ENCODE data around the gene DNAI1.

DNAI1 gene

DNA sequence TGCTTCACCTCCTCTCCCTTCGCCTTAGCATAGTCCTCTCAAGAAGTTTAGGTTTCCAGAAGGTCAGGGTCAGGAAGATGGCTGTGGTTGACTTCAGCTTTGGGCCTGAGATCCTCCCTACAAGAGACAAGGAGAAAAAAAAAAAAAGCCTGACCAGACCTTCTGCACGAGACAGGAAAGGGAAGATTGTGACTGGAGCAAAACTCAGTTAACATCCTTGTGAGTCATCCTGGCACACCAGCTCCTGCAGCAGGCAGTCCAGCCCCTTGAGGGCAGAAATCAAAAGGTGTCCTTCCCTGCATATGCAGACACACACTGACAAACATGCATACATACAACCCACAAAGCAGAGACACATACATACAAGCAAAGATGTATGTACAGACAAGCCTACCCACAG lies 82.2 kb downstream of the DNAI1 start:
- no peak overlapping the region for H3K4me3 ChIP-seq (ENCODE audit: low read length)
- TF ChIP-seq, protein P1, sequence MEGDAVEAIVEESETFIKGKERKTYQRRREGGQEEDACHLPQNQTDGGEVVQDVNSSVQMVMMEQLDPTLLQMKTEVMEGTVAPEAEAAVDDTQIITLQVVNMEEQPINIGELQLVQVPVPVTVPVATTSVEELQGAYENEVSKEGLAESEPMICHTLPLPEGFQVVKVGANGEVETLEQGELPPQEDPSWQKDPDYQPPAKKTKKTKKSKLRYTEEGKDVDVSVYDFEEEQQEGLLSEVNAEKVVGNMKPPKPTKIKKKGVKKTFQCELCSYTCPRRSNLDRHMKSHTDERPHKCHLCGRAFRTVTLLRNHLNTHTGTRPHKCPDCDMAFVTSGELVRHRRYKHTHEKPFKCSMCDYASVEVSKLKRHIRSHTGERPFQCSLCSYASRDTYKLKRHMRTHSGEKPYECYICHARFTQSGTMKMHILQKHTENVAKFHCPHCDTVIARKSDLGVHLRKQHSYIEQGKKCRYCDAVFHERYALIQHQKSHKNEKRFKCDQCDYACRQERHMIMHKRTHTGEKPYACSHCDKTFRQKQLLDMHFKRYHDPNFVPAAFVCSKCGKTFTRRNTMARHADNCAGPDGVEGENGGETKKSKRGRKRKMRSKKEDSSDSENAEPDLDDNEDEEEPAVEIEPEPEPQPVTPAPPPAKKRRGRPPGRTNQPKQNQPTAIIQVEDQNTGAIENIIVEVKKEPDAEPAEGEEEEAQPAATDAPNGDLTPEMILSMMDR (IDR thresholded peaks at IDR 0.05; ENCODE audit: insufficient read depth, low read depth, low read length, missing control alignments), result no peak
- peak; percentile 81 for DNase-seq (ENCODE audit: low read depth)

DNA sequence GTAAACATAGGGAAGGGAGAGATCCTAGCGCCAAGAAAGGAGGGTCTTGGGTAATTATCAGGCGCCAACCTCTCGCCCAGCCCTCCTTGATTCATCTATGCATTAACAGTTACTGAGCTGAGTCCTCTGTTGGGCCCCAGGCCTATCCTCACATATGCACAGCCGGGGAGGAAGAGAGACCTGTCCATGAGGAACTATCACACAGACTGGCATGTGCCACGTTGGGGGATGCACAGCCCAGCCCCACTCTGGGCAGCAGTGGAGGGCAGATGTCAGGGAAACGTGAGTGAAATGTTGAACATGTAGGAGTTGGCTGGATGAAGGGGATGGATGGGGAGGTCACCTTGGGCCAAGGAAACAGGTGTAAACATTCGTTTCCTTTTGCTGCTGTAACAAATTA lies 82.9 kb downstream of the DNAI1 start:
- TF ChIP-seq, protein P1 (IDR thresholded peaks at IDR 0.05; ENCODE audit: insufficient read depth, low read depth, low read length, missing control alignments), result no peak
- DNase-seq (ENCODE audit: low read depth), result no peak
- no peak overlapping the region for H3K4me3 ChIP-seq (ENCODE audit: low read length)

DNA sequence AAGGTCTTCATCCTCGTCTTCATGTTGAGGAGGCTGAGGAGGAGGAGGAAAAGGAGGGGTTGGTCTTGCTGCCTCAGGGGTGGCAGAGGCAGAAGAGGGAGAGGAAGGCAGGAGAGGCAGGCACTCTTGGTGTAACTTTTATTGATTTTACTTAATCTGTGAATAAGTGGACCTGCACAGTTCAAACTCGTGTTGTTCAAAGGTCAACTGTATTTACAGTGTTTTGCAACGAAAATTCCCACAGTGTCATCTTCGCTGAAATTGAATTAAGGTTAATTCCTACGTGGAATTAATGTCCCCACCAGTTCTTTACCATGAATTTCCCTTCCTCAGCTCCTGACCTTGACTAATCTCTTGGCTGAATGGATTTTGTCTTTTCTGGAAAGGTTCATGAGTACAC lies 85.4 kb downstream of the DNAI1 start:
- DNase-seq (ENCODE audit: low read depth), result no peak
- no peak overlapping the region for H3K4me3 ChIP-seq (ENCODE audit: low read length)
- TF ChIP-seq, protein P1 (IDR thresholded peaks at IDR 0.05; ENCODE audit: insufficient read depth, low read depth, low read length, missing control alignments), result no peak

DNA sequence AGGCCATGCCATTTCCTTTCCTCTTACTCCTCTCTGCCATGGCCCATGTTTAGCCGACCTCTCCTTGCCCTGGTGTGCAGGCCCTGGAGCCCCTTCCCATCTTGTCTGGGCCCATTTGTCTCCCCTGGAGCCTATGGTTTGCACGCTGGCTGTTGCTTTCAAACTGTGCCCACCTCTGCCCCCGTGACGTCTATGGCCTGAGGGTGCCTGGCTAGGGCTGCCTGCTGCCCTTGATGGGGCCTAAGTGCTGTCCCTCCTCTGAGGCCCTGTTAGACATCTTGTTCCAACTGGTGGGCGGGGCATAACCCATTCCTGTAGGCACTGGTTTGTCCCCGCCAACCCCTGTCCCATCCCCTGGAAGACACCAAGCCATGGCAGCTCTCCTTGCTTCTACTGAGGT lies 86.9 kb downstream of the DNAI1 start:
- TF ChIP-seq, protein P1 (IDR thresholded peaks at IDR 0.05; ENCODE audit: insufficient read depth, low read depth, low read length, missing control alignments), result no peak
- no peak for DNase-seq (ENCODE audit: low read depth)

DNA sequence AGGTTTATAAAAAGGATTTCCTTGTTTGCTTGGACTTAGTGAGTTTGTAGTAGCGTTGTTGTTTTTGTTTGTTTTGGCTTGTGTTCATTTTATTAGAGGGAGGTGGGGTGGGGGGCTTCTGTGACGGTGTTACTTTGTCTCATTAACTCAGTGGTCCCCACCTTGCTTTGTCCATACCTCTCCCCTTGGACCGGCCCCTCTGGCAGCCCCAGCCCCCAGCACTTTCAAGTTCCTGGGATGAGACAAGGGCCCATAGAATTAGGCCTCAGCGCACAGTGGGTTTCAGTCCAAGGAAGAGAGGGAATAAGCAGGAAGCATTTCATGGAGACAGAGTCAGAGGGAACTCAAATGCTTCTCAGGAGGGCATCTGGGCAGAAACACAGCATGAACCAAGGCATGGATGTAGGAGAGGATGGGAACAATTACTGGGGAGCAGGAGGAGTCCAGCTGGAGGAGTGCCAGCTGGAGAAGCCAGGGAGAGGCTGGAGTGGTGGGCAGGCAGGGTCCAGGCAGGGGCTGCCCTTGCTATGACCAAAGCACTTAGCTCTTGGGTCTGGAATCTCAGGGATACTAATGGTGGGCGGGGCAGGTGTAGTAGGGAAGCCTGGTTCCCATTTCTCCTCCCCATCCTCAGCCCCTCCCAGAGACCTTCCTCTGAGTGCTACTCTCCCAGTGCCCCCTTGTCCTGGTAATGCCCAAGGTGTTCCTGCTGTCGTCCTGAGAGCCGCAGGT lies 87.7 kb downstream of the DNAI1 start:
- TF ChIP-seq, protein P1 (IDR thresholded peaks at IDR 0.05; ENCODE audit: insufficient read depth, low read depth, low read length, missing control alignments), result no peak
- no peak overlapping the region for H3K4me3 ChIP-seq (ENCODE audit: low read length)
- no peak for DNase-seq (ENCODE audit: low read depth)

More for the DNA sequence above, 86.9 kb downstream of the DNAI1 start:
- H3K4me3 ChIP-seq (ENCODE audit: low read length), result no peak overlapping the region

DNA sequence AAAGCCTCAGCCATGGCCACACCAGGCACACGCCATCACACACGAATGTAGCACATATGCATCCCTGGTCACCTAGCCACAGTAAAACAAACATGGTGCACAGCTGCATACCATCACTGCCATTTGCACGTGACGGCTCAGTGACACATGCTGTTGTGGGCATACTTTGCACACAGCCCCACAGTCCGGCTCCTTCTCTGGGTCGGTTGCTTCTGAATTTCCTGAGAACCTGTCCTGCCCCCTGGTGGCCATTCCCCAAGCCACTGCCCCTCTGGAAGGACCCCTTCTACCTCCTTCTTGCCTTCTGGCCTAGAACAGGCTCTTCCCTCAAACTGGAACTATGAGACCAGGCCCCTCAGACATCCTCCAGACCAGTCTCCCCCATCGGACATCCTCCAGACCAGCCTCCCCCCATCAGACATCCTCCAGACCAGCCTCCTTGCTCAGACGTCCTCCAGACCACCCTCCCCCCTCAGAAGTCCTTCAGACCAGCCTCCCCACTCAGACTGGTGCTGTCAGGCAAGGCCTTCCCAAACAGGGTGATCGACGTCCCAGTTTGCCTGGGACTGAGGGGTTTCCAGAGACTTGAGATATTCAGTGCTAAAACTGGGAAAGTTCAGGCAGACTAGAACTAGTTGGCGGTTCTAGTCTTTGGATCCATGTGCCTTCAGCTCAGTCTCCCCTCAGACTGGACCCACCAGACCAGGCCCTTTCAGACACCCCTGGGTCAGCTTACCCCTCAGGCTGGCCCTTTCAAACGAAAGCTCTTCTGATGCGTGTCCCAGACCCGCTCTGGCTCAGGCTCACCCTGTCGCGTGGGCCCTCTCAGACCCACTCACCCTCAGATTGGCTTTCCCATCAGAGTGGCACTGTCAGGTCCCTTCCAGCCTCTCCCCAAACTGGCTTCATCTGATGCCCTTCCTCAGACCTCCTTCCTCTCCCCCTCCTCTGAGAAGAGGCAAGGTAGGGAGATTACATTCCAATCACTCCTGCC lies 88.5 kb downstream of the DNAI1 start:
- DNase-seq (ENCODE audit: low read depth), result peak; percentile 76
- H3K4me3 ChIP-seq (ENCODE audit: low read length), result no peak overlapping the region

More for the DNA sequence above, 88.5 kb downstream of the DNAI1 start:
- TF ChIP-seq, protein P1 (IDR thresholded peaks at IDR 0.05; ENCODE audit: insufficient read depth, low read depth, low read length, missing control alignments), result peak; percentile 71
